Epithelial cell of esophagus (primary cell): ENCODE data around the gene GALNT9.

Source experiments
- DNase-seq: peaks from one replicate; pipeline ENCODE4 v3.0.0; 2010; ENCODE audit warnings: low read depth
- H3K4me3 ChIP-seq: 2 replicates; pipeline ENCODE4 v1.5.1; 2011; ENCODE audit warnings: mild to moderate bottlenecking, low read length, control low read depth
- TF ChIP-seq, protein P1 (sequence below): IDR thresholded peaks from 2 replicates; pipeline ENCODE4 v1.5.1; 2011; ENCODE audit warnings: low read depth, mild to moderate bottlenecking, low read length, control low read depth, inconsistent platforms; ENCODE audit not compliant: insufficient read depth; ENCODE audit errors: missing control alignments

Gene GALNT9

DNA sequence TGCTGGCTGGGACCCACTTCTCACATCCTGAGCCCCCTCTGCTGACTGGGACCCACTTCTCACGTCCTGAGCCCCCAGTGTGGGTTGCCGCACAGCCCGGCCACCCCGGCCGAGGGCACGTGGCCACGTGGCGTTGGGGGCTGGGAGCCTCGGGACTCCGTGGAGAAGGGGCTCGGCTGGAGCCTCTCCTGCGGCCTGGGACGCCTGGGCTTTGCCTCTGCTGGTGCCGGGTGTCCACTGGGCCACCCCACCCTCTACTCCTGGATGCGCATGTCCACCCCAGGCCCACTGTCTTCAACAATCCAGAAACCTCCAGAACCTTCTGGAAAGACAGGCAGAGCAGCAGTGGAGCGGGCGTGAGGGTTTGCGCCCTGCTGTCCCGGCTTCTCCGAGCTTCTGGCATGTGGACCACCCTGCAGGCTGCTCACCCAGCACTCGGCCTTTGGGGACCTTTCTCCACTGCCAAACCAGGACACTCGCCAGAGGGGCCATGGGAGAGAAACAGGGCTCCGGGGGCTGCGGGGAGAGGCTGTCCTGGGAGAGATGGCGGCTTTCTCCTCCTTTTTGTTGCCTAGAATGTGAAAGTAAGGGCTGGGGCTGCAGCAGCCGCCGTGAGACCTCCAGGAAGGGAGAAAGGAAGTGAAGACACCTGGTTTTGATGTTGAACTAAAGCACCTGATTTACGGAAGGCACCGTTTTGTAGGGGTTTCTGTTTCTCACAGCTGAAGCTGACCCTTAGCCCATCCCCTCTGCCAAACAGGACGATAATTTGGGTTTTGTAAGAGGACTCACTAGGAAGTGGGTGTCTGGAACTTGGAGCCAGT lies 155.2 kb downstream of the GALNT9 start:
- H3K4me3 ChIP-seq, result no peak overlapping the region
- TF ChIP-seq, protein P1, sequence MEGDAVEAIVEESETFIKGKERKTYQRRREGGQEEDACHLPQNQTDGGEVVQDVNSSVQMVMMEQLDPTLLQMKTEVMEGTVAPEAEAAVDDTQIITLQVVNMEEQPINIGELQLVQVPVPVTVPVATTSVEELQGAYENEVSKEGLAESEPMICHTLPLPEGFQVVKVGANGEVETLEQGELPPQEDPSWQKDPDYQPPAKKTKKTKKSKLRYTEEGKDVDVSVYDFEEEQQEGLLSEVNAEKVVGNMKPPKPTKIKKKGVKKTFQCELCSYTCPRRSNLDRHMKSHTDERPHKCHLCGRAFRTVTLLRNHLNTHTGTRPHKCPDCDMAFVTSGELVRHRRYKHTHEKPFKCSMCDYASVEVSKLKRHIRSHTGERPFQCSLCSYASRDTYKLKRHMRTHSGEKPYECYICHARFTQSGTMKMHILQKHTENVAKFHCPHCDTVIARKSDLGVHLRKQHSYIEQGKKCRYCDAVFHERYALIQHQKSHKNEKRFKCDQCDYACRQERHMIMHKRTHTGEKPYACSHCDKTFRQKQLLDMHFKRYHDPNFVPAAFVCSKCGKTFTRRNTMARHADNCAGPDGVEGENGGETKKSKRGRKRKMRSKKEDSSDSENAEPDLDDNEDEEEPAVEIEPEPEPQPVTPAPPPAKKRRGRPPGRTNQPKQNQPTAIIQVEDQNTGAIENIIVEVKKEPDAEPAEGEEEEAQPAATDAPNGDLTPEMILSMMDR, result no peak
- no peak for DNase-seq

DNA sequence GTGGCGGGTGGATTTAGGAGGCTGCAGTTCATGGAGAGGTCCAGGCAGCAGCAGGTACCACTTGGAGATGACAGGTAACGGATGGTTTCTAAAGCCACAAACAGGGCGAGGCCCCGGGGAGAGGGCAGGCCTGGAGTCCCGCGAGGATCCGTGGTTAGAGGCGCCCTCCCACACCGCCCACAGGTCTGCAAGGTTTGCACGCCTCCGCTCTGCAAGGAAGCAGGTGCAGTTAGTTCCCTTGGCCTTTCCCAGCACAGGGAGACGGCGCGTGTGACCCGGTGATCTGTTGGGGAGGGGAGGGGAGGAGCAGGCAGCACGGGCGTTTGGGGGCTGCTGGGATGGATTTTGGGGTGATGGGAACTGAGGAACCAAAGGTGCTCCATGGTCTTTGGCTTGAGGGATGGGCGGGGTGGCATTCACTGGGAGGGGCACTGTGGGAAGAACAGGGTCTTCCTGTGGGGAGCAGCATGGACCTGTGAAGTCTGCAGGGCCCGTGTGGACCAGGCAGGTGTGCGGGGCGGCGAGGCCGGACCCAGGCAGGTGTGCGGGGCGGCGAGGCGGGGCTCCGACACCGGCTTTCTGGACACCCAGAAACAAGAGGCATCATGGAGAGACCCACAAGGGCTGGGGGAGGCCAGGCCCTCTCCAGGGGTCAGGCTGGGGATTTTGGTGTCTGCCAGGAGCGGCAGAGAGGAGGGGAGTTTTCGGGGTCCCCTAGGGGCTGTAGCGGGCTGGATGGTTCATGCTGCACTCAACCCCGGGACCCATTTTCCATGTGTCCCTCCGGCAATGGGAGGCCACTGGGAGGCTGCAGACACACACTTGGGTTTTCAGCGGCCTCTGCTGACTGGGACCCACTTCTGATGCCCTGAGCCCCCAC lies 156.0 kb downstream of the GALNT9 start:
- TF ChIP-seq, protein P1, result no peak
- no peak for DNase-seq
- no peak overlapping the region for H3K4me3 ChIP-seq

DNA sequence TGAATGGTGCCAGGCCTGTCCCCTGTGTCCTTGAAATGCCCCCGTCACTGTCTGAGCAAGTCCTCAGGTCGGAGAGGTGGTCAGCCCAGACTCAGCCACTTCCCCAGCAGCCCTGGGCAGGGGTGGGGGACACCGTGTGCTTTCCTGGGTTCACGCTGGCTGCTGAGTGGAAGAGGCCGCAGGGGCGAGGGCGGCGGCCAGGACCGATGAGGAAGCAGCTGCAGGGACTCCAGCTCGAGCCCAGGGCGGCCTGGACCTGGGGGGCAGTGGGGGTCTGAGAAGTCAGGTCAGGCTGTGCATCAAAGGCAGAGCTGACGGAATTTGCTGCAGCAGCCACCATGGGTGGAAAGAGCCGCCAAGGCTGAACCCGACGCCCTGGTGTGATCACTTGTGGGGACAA lies 156.8 kb downstream of the GALNT9 start:
- TF ChIP-seq, protein P1, result no peak
- H3K4me3 ChIP-seq, result no peak overlapping the region
- no peak for DNase-seq

DNA sequence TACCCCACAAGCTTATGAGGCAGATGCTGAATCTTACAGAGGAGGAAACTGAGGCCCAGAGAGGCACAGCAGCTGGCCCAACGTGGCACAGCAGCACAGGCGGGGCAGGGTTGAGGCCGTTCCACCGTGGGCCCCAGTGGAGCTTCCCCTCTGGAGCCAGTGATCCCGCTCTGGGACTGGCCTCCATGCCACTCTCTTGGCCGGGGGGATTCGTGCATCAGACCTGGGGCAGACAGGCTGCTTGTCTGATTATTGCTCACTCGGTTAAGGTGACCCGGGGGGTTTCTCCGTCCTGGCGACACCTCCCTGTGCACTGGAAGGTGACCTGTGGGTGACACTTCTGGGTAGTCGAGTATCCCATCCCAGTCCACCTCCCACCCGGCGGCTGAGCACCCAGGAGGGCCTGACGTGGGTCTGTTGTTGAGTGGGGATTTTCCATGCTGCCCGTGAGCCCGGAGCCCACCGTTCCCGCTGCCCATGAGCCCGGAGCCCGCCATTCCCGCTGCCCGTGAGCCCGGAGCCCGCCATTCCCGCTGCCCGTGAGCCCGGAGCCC lies 157.3 kb downstream of the GALNT9 start:
- no peak for DNase-seq
- TF ChIP-seq, protein P1, result no peak
- H3K4me3 ChIP-seq, result no peak overlapping the region

DNA sequence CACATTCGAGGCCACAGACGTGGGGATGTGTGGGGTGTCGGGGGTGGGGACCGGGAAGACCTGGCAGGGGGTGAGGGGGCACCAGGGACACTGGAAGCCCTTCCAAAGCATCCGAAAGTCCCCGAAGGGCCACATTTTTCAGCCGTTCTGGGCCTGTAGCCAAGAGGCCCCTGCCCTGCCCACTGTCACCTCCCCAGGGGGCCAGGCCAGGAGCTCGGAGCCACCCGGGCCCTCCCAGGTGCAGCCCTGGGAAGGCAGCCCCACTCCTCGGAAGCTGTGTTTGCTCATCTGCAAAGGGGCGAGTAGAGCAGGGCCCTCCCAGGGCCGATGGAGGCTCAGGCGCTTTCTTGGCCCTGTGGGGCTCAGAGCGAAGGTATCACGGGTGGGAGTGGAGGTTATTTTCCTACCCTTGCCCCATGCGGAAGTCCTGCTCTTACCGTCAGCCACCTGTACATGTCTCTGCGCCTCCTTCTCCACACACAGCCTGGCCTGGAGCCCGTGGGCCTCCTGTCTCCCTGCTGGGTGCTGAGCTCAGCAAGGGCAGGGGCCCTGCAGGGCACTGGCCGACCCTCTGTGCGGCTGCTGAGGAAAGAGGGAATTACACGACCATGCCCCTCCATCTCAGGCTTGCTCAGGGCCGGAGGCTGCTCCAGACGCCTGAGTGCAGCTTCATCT lies 158.0 kb downstream of the GALNT9 start:
- no peak overlapping the region for H3K4me3 ChIP-seq
- no peak for DNase-seq

More for the DNA sequence above, 158.0 kb downstream of the GALNT9 start:
- TF ChIP-seq, protein P1, result no peak
